Stimulated activated CD8-positive, alpha-beta memory T cell treated with anti-CD3 and anti-CD28 coated beads, Interleukin-4, amount 100 ng/mL, for 48 hours (primary cell): ENCODE data around the gene PDZD2.
"Not testable (repeated sequence)": the region's sequence is repeated elsewhere in the genome, so short reads cannot be mapped to it uniquely, and the experiment has no call there.

Experiments
- DNase-seq: peaks from one replicate; pipeline ENCODE4 v3.0.0-alpha.2; 2020

Gene PDZD2

DNA sequence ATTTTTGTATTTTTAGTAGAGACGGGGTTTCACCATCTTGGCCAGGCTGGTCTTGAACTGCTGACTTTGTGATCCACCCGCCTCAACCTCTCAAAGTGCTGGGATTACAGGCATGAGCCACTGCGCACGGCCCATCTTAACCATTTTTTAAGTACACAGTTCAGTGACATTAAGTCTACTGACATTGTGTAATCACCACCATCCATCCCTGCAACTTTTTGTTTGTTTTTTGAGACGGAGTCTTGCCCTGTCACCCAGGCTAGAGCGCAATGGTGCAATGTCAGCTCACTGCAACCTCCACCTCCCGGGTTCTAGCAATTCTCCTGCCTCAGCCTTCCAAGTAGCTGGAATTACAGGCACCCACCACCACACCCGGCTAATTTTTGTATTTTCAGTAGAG lies 480.0 kb downstream of the PDZD2 start:
- not testable (repeated sequence) for DNase-seq

DNA sequence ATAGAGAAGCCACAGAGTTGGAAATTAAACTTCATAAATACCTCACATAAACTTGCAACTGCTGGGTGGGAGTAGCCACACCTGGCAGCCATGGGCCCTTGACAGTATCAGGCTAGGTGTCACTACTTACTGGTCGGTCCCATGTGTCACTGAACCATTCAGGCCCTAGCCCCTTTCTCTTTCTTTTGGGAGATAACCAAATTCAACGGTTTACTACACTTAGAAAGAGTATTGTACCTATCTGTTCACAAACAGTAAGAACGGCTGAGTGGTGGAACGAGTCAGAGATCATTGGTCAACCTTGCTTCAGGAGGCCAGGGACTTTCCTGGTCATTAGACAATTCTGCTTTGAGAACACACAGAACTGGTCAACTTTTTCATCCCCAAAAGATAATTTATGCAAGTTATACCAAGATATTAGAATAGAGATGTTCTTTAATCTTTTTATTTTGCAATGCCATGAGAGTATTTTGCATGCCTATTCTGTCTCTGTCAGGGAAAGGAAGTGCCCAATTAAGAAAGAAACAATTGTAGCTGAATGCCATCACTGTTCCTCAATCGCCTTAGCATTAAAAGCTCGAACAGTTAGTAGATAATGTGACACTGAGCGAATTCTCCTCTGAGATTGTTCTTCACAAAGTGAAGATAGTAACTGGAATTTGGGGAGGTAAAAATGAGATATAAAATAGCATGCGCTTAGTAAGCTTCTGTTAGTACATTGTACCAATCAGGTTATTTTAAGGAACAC lies 484.3 kb downstream of the PDZD2 start:
- DNase-seq: no peak

DNA sequence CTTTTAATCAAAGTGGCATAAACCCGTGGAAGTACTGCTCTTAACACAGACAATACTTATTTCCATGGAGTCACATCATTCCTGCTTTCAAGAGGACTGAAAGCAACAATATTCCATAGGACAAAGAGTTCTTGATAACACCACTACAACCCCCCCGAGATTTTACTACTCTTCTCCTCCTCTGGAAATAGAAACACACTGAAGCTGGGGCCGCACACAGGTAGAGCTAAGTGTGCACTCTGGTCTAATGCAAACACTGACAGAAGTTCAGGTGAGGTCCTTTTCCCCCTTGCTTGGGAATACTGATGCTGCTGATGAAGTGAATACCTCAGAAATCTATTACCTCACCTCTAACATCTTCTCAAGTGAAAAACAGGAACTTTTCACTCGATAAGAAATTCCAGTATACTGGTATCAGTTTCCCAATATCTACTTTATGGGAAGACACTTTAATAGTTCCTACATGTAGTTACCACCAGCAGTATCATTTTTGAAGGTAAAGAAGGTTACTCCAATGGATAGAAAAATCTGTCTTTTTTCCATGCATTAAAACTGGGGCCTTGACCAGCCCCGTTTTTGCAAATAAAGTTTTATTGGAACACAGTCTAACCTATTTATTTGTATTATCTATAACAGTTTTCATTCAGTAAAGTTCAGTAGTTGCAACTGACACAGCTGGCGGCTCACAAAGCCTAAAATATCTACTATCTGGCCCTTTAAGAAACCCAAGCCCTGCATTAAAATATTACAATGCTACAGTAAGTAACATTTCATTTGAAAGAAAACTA lies 485.2 kb downstream of the PDZD2 start:
- no peak for DNase-seq

DNA sequence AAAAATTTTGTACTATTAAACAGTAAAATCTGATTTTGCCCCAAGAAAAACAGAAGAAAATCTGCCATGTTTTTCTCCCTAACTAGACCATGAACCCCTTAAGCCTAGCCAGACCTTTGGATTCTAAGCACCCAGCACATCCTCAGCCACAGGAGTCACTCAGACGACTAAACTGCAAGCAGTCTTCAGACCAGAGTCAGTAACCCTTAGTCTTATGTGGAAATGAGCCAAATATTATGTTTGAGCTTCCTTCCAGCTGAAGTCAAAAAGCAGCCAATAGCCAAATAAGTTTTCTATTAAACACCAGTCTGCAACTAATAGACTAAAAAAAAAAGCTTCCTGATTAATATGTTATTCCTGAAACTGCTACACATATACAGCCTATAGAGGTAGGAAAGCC lies 487.8 kb downstream of the PDZD2 start:
- no peak for DNase-seq

DNA sequence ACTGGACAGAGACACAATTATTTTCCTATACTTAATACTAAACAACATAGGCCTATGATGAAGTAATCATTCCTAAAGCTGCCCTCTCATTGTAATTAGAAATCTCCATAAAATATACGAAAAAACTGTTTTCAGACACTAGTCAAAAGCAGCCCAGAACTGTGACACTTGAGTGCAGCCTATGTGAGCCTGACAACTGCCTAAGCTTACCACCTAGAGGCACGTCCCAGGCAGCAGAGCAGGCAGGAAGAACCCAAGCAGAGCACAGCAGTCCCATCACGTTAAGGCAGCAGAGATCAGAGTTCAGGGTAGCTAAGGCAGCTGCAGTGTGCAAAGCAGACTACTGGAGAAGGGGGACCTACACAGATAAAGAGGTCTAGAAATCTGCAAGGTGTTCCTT lies 488.8 kb downstream of the PDZD2 start:
- DNase-seq: no peak

DNA sequence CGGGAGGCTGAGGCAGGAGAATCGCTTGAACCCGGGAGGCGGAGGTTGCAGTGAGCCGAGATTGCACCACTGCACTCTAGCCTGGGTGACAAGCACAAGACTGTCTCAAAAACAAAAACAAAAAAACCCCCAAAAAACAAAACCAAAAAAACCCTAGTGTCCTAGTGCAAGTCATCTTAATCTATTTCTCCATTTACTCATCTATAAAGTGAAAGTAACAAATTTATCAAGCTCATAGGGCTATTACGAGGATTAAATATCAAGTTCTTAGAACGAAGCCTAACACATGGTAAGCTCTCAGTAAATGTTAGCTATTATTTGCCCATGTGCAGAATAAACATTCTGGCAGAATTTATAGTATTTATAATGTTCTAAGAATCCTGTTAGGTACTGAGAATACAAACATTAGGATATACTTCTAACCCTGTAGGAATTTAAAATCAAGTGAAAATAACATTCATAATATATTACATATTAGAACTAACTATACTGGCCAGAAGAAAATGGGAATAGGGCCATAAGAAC lies 490.2 kb downstream of the PDZD2 start:
- DNase-seq: no peak

DNA sequence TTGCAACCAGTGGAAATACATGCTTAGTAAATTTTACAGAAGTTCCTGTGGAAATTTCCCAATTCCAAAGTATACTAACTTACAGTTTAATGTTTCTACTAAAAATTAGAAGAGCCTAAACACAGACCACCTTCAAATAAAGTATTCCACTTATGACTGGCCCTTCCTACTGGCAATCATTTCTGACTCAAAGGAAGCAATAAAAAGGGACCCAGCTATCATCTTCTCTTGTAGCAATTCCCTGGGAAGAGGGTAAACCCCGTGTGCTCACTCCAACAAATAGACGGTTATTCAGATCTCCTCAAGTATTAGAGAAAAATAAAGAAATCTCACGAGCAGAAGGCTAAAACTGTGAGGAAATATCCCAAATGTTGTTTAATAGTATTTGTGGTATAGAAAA lies 491.9 kb downstream of the PDZD2 start:
- no peak for DNase-seq

DNA sequence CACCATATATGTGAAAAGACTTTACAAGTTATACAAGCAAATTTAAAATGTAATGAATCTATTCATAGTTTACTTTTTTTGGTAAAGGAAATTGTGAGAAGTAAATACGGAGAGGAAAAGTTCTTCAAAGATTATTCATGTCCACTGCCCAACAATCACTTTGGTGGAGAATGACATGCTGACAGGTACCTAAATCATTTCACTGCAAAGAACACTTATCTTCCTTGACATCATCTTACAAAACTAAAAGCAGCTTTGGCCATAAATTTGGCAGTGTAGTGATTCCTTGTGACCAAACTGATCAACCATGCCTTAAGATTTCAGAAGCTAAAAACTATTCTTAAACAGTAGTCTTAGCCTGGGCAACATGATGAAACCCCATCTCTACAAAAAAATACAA lies 492.7 kb downstream of the PDZD2 start:
- no peak for DNase-seq

DNA sequence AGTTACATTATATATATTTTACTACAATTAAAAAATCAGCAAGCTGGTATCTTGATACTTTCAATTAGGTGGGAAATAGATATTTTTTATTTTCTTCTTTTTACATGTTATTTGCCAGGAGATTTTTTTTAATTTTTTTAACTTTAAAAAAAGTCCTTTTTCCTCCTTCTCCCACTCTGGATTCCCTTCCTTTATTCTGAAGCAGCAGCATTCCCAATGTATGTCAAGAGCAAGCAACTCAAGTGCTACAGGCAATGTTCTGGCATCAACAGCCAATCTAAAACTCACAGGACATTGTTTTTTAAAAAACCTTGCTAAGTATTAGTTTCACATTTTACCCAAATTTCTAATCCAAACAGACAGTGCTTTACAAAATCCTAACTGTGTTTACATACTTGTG lies 493.8 kb downstream of the PDZD2 start:
- DNase-seq: no peak

DNA sequence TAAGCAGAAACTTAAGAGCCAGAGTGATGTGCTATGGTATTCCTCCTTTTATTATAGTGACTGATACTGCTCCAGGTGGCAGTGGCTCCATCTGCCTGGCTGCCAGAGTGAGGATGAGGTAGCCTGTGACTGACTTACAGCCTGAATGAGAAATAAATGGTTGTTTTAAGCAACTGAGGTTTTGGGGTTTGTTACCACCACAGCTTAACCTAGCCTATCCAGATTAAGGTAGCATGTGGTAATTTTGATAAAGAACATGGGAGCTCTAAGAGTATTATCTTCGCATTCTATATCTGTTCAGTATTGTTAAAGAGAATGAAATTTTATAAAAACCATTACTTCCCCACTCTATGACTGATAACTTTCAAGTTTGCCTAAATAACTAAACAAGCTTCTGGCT lies 496.2 kb downstream of the PDZD2 start:
- DNase-seq: no peak

DNA sequence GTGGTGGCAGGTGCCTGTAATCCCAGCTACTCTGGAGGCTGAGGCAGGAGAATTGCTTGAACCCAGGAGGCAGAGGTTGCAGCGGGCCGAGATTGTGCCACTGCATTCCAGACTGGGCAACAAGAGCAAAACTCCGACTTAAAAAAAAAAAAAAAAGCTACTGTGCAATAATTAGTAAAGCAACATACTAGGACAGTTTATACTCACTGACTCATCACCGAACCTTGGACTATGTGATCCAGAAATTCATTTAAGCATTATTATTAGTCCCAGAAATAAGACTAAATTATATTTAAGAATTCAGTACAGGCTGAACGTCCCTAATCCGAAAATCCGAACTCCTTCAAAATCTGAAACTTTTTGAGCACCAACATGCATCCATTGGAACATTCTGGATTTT lies 497.4 kb downstream of the PDZD2 start:
- DNase-seq: no peak

DNA sequence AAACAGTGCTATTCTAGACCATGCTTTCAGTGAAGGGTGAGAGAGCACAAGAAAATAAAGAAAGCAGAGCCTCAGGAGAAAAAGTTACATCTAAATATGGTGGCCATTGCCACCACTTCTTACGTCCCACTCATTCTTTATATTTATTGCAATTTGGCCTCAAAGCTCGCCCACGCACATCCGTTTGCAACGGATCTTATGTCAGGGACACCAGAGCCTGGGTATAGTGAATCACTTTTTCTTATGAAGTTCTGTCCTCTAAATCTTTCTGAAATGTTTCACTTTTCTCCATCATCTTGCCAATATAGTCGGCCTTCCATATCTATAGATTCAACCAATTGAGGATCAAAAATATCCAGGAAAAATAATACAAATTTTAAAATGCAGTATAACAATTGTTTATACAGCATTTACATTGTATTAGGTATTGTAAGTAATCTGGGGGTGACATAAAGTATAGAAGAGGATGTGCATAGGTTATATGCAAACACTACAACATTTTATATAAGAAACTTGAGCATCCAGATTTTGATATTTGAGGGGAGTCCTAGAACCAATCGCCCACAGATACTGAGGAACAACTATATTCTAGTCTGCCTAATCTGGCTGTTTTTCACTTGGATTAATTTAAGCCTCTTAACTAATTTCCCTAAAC lies 500.0 kb downstream of the PDZD2 start:
- DNase-seq: peak; percentile 82

DNA sequence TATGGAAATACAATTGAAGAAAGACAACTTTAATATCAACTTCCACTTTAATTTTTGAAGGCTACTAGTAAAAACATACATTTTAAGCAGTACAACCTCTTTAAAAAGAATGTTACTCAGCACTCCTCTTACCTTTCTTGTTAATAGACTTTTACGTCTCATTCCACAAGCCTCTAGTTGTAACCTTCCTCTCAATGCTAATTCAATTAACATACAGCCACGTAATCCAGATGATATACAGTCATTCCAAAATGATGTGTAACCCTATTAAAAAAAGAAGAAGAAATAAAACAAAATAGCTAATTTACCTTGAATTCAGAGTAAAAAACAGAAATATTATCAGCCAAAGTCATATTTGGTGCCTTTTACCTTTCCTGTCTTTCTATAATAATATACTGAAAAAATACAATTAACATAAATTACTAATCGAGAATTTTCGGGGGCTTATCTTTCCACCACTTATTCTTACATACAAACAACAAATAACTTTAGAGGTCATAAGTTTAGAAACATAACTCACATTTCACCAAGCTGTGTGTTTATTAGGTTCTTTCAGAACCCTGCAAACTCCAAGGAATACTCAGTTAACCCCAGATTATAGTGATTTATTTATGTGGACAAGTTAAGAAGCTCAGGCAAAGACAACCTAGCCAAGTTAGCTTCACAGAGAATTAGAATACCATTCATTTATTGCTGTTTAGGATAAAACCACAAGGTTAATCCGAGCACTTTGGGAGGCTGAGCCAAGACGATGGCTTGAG lies 504.9 kb downstream of the PDZD2 start:
- no peak for DNase-seq

DNA sequence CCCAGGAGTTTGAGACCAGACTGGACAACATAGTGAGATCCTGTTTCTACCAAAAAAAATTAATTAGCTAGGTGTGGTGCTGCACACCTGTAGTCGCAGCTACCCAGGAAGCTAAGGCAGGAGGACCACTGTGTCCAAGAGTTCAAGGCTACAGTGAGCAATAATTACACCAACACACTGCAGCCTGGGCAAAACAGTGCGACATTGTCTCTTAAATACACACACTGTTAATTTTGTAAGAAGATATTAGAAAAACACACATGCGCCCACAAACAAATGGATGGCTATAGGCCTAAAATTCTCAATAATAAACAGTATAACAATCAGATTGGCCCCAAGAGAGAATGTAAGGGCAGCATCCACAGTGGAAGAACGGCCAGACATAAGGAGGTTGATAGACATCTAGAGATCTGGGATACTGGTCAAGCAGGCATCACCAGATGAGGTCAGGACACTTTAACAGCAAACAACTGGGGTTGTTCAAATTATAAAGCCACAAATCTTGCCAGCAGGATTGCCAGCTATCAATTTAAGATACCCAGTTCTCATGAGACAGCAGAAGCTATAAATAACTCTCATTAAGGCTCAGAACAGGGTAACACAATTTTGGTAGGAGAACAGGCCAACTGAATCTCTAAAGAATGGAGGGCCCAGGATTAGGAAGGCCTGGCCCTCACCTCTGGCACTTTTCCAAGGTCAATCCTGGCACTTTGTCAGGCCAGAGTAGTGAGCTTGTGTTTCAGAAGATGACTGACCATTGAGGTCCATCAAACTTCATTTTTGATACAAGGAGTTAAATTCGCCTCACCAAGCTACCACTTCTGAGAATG lies 505.7 kb downstream of the PDZD2 start:
- no peak for DNase-seq

DNA sequence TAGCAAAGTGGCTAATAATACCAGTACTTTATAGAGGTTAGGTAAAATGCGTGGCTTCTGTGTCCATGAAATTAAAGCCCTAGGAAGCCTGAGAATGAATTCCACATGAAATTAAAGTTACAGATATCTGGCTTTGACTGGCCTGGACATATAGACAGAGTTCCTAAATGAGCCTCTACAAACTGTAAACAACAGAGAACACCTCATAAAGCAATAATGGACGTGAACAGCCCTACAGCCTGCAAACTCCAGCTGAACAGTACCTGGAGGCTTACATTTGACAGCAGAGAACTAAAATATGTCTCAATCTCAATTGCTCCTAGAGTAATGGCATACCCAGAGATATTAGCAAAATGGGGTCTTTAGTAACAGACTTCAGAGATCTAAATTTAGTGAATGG lies 506.4 kb downstream of the PDZD2 start:
- no peak for DNase-seq

DNA sequence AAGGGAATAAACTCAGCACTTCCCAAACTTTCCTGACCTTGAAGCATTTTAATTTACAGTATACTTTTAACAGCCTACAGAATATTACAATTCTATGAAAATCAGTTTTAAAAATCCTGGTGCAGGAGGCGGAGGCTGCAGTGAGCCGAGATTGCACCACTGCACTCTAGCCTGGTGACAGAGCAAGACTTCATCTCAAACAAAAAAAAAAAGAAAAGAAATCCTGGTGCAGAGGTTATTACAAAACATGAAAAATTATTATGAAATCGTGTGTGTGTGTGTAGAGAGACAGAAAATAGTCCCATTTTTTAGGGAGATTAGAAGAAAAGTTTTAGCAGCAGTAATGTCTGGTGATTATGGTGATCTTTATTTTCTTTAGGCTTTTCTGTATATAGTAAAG lies 508.3 kb downstream of the PDZD2 start:
- no peak for DNase-seq

DNA sequence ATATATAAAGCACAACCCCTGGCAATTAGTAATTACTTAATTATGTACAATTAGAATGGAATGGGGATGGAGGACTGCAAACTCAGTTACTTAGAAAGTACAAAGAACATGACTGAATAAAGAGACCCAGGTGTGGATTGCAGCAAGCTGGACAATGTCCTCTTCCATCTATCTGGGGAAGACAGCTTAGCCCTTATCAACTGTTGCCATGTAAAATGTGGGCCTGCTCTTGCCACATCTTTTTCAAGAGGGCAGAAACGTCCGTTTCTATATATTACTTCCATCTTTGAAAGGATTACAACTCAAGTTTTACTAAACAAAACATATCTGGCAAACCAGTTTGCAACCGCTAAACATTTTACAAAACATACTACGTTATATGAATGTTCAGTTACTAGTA lies 509.0 kb downstream of the PDZD2 start:
- DNase-seq: no peak

DNA sequence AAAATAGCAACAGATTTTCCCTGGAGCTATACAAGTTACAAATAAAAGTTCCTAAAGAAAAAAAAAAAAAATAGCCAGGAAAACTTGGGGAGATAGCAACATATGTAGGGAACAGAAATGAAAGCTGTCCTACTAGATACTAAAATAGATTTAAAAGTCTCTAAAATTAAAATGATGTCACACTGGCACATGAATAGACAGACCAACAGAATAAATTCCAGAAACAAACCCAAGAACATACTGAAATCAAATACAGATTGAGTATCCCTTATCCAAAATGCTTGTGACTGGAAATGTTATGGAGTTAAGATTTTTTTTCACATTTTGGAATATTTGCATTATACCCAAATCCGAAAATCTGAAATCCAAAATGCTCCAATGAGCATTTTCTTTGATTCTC lies 511.4 kb downstream of the PDZD2 start:
- no peak for DNase-seq

DNA sequence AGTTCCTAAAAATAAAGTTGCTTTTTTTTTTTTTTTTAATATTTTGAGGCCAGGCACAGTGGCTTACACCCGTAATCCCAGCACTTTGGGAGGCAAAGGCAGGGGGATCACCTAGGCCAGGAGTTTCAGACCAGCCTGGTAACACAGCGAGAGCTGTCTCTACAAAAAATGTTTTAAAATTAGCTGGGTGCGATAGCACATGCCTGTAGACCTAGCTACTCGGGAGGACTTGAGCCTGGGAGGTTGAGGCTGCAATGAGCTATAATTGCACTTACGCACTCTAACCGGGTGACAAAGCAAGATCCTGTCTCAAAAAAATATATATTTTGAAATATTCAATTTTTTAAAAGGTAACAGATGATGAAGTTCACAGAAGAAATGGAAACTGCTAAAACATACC lies 512.3 kb downstream of the PDZD2 start:
- DNase-seq: no peak

DNA sequence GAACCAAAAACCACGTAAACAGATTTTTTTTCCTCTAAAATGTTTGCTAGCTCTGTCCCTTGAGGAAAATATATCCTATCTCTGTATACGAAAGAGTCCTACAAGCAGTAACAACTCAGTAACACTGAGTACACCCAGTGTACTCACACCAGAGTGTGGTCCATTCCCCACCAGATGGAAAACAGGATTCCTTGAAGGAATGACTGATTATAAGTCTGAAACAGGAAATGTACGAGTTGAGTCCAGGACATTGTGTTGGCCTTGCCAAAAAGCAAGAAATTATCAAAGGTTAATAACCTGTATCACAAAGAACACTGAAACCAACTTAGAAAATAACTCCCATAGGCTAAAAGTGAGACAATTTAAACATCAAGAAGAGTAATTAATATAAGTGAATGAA lies 514.8 kb downstream of the PDZD2 start:
- DNase-seq: no peak

DNA sequence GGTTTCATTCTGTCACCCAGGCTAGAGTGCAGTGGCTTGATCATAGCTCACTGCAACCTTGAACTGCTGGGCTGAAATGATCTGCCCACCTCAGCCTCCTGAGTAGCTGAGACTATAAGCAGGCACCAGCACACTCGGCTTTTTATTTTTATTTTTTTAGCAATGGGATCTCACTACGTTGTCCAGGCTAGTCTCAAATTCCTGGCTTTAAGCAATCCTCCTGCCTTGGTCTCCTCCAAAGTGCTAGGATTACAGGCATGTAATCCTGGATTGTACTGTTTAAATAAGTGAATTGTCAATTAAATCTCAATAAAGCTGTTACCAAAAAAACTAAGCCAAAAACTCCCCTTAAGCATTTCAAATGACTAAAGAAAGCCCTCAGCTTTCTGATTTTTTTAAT lies 516.3 kb downstream of the PDZD2 start:
- DNase-seq: no peak

DNA sequence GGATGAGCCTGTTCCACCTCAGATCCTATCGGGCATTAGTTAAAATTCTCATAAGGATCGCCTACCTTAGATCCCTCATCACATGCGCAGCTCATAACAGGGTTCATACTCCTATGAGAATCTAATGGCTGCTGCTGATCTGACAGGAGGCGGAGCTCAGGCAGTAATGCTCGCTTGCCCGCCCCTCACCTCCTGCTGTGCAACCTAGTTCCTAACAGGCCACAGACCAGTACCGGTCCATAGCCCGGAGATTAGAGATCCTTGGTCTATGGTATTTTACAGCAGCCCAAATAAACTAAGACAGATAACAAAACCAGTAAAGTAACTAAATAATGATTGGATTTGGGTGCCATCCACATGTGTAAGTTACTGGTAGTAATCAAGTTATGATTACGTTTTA lies 517.7 kb downstream of the PDZD2 start:
- no peak for DNase-seq
